Tibial nerve (tissue), 4 donors: ENCODE measurements around the gene FCN3.

Experiments
- CTCF ChIP-seq, 5 experiments: fragments of 200-600 bp in 3 of 5; fragments of 450-650 bp in 2 of 5; sonication (generic) in 3 of 5; IDR thresholded peaks; one replicate each; pipeline ENCODE4 v1.5.1; 2016 to 2019; ENCODE audit warnings: antibody characterized with exemption in 5 of 5, mild to moderate bottlenecking in 3 of 5, moderate library complexity in 2 of 5
- EP300 ChIP-seq, 2 donors: sonication (generic); formaldehyde crosslinking; IDR thresholded peaks; one replicate each; pipeline ENCODE4 v1.6.1; 2017; ENCODE audit warnings: antibody characterized with exemption in 2 of 2, mild to moderate bottlenecking in 1 of 2
- POLR2A ChIP-seq, 2 donors: fragments of 450-650 bp; IDR thresholded peaks; one replicate each; pipeline ENCODE4 v1.6.1; 2017; ENCODE audit warnings: antibody characterized with exemption in 2 of 2, mild to moderate bottlenecking in 2 of 2, moderate library complexity in 2 of 2

- TF ChIP-seq EP300 (IDR thresholded peaks at IDR 0.05) (no peak), CTCF (IDR thresholded peaks at IDR 0.05) (no peak), POLR2A (IDR thresholded peaks at IDR 0.05) (no peak)
Observed at GRCh38 chr1:27356619-27357280, 17.9 kb downstream of the FCN3 start.
